Mesothelial cell of epicardium (in vitro differentiated cells): ENCODE results near the gene VAMP4. TPM values are rescaled to one million over a fixed set of nuclear protein-coding genes. Genes with fewer than 3 reads are reported as not detected.

ENCODE experiments used
- DNase-seq, 2 experiments: peaks; one replicate each; pipeline ENCODE4 v3.0.0; 2021; ENCODE audit warnings: low spot score in 2 of 2; ENCODE audit not compliant: unreplicated experiment in 2 of 2
- H3K27ac Mint-ChIP-seq: 2 replicates; pipeline ENCODE4 v1.8.0; 2021; ENCODE audit warnings: mixed read lengths
- H3K27me3 Mint-ChIP-seq: 2 replicates; pipeline ENCODE4 v1.8.0; 2021; ENCODE audit warnings: low read depth, mixed read lengths
- H3K36me3 Mint-ChIP-seq: 2 replicates; pipeline ENCODE4 v1.8.0; 2021; ENCODE audit warnings: mixed read lengths
- H3K4me1 Mint-ChIP-seq: 2 replicates; pipeline ENCODE4 v1.8.0; 2021; ENCODE audit warnings: mixed read lengths
- H3K4me3 Mint-ChIP-seq: 2 replicates; pipeline ENCODE4 v1.8.0; 2021; ENCODE audit warnings: mild to moderate bottlenecking, moderate library complexity, mixed read lengths
- H3K9me3 Mint-ChIP-seq: 2 replicates; pipeline ENCODE4 v1.8.0; 2021; ENCODE audit warnings: mixed read lengths
- total RNA-seq: library from RNA; stranded (reverse); gene quantifications from 3 replicates; pipeline ENCODE4 v1.2.1, GENCODE V29; 2021
- TF ChIP-seq, protein P1 (sequence below): fragments of 200-600 bp; sonication (generic); IDR thresholded peaks from one replicate; pipeline ENCODE4 v1.5.0; 2021; ENCODE audit warnings: antibody characterized with exemption; ENCODE audit not compliant: unreplicated experiment

VAMP4 gene
- total RNA-seq, 1 donor from 2014 or later: 8.1 TPM

DNA sequence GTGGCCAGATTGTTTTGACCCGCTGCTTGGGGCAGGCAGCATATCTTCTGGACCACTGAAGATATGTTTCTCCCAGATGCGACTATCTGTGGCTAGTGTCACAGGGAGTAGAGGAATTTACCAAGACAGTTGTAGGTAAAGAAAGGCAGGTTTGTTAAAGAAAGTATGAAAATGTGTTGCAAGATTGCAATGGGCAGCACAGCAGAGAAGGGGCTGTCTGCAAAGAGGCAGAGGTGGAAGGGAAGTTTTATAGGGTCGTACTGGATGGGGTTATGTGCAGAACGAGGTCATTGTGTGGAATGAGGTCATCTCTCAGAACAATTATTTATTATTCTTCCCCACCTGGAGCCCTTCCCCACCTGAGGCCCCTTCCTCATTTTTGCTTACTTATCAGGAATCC lies 15.0 kb upstream of the VAMP4 start:
- no peak overlapping the region for H3K4me3 Mint-ChIP-seq
- H3K36me3 Mint-ChIP-seq: no peaks in the 10 kb centered on the region
- no peak for DNase-seq
- H3K4me1 Mint-ChIP-seq: peaks cover 13% of the 10 kb centered on the region
- no peak overlapping the region for H3K27ac Mint-ChIP-seq
- no peaks in the 10 kb centered on the region for H3K27me3 Mint-ChIP-seq
- peaks cover 25% of the 10 kb centered on the region for H3K9me3 Mint-ChIP-seq
- TF ChIP-seq, protein P1, sequence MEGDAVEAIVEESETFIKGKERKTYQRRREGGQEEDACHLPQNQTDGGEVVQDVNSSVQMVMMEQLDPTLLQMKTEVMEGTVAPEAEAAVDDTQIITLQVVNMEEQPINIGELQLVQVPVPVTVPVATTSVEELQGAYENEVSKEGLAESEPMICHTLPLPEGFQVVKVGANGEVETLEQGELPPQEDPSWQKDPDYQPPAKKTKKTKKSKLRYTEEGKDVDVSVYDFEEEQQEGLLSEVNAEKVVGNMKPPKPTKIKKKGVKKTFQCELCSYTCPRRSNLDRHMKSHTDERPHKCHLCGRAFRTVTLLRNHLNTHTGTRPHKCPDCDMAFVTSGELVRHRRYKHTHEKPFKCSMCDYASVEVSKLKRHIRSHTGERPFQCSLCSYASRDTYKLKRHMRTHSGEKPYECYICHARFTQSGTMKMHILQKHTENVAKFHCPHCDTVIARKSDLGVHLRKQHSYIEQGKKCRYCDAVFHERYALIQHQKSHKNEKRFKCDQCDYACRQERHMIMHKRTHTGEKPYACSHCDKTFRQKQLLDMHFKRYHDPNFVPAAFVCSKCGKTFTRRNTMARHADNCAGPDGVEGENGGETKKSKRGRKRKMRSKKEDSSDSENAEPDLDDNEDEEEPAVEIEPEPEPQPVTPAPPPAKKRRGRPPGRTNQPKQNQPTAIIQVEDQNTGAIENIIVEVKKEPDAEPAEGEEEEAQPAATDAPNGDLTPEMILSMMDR: no peak

DNA sequence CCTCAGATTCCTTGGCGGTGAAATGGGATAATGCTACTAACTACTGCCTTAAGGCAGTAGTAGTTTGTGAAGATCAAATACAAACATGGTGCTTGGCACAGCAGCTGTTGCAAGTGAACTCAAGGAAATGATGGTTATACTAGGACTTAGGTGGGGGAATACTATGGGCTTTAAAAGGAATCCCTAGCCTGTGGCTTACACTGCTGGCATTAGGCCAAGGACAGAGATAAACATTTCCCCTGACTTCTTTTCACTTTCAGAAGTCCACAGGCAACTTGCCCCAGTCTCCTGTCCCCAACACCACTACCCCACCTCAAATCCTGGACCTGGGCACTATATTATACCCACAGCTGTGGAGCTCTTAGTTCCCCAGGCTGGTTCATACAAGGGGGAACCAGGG lies 13.1 kb upstream of the VAMP4 start:
- no peaks in the 10 kb centered on the region for H3K27me3 Mint-ChIP-seq
- DNase-seq: no peak

DNA sequence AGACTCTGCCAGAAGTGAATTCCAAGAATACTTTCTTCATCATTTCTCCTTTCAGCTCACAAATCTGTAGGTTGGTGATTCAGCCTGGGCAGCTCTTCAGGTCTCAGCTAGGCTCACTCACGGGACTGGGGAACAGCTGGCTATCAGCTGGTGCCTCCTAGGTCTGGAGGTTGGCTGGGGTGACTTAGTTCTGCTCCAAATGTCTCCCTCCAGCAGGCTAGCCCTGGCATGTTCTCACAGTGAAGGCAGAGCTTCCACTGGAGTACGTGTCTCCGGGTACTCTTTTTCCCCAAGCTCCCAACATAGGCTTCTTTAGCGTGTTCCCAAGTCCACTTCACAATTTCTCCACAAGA lies 12.5 kb upstream of the VAMP4 start:
- TF ChIP-seq, protein P1: no peak
- Mint-ChIP-seq H3K36me3 (no peaks in the 10 kb centered on the region), H3K9me3 (peaks cover 25% of the 10 kb centered on the region), H3K27ac (no peak overlapping the region), H3K4me3 (no peak overlapping the region), H3K4me1 (peaks cover 13% of the 10 kb centered on the region), H3K27me3 (no peaks in the 10 kb centered on the region)
- no peak for DNase-seq

More for the DNA sequence above, 13.1 kb upstream of the VAMP4 start:
- TF ChIP-seq, protein P1: no peak
- Mint-ChIP-seq H3K4me1 (peaks cover 13% of the 10 kb centered on the region), H3K27ac (no peak overlapping the region), H3K4me3 (no peak overlapping the region), H3K9me3 (peaks cover 25% of the 10 kb centered on the region), H3K36me3 (no peaks in the 10 kb centered on the region)

DNA sequence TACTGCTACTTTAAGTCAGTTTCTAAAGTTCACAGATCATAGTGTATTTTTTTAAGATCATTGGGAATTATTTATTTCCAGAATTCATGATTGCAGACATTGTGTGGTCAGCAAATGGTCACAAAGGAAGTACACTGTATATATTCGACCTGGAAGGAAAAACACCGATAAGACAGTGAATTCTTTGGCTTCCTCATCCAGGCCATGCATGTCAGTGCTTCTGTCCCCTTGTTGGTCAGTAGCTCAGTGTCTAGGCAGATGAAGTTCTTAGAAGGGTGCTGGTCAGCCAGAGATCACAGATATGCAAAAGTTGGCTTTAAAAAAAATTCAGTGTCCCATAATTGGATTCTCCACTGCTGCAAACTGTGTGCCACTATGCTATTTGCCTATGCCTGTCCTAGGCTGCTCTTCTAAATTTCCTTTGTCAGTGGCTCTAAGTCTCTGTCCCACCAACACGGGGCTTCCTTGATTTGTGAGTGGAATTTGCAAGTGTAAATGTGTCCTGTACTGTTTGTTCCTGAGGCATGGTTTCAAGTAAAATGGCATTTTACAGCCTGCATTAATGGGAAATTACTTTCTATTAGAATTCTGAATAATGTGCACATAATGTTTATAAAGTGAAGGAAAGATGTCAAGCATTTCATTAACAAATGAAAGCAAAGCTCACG lies 12.0 kb upstream of the VAMP4 start:
- Mint-ChIP-seq H3K36me3 (no peaks in the 10 kb centered on the region), H3K27ac (no peak overlapping the region), H3K27me3 (no peaks in the 10 kb centered on the region), H3K4me1 (peaks cover 13% of the 10 kb centered on the region), H3K9me3 (peaks cover 25% of the 10 kb centered on the region), H3K4me3 (no peak overlapping the region)
- no peak for DNase-seq
- TF ChIP-seq, protein P1: no peak

DNA sequence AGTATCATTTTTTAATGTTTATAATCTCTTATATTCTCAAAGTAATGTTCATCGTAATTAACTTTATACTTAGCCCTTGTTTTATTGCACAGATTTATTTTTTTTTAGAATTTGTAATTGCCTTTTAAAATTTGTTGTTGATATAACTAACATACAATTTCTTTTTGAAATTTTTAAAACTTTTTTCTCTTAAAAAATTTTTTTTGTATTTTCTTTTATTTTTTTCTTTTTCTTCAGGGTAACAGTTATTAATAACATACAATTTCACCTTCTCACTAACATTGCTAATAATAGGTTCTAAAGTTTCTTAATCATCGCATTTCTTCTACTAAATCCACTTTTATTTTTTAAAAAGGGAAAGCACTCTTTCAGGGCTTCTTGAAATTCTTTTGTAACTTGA lies 11.3 kb upstream of the VAMP4 start:
- TF ChIP-seq, protein P1: no peak
- DNase-seq: no peak
- H3K27ac Mint-ChIP-seq: no peak overlapping the region
- H3K4me3 Mint-ChIP-seq: no peak overlapping the region
- peaks cover 12% of the 10 kb centered on the region for H3K4me1 Mint-ChIP-seq
- no peaks in the 10 kb centered on the region for H3K27me3 Mint-ChIP-seq
- H3K9me3 Mint-ChIP-seq: peaks cover 25% of the 10 kb centered on the region
- H3K36me3 Mint-ChIP-seq: no peaks in the 10 kb centered on the region

DNA sequence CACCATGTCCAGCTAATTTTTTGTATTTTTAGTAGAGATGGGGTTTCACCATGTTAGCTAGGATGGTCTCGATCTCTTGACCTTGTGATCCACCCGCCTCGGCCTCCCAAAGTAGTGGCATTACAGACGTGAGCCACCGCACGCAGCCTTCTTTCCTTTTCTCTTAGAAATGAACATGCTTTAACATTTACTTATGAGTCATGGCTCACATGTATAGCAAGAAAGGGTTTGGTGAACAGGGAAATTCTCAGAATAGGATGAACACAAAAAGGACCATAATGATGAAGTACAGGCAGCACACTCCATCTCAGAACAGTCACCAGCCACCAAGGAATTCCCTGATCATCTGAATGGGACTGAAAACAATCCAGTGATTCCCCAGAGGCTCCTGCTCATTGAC lies 9.4 kb upstream of the VAMP4 start:
- peaks cover 8% of the 10 kb centered on the region for H3K4me1 Mint-ChIP-seq
- H3K27ac Mint-ChIP-seq: no peak overlapping the region
- no peaks in the 10 kb centered on the region for H3K27me3 Mint-ChIP-seq
- H3K9me3 Mint-ChIP-seq: peaks cover 8% of the 10 kb centered on the region
- TF ChIP-seq, protein P1: no peak
- H3K4me3 Mint-ChIP-seq: no peak overlapping the region
- no peaks in the 10 kb centered on the region for H3K36me3 Mint-ChIP-seq
- no peak for DNase-seq
